H1 (cell line): ENCODE measurements around the gene IL36B.

Source experiments
- BRCA1 ChIP-seq: IDR thresholded peaks from 2 replicates; pipeline ENCODE4 v1.6.1; 2012; ENCODE audit warnings: low read depth, low read length, improper control_type of control experiment
- EZH2 ChIP-seq: fragments of 200-600 bp; sonication (generic); IDR thresholded peaks from 2 replicates; pipeline ENCODE4 v1.7.1; 2012; ENCODE audit warnings: low read depth, mild to moderate bottlenecking, moderate library complexity, low read length, inconsistent platforms; ENCODE audit not compliant: severe bottlenecking
- FOSL1 ChIP-seq: IDR thresholded peaks from 2 replicates; pipeline ENCODE4 v1.6.1; 2011; ENCODE audit warnings: mild to moderate bottlenecking, low read depth, low read length, moderate library complexity; ENCODE audit not compliant: insufficient read depth
- MAX ChIP-seq: IDR thresholded peaks from 2 replicates; pipeline ENCODE4 v1.6.1; 2012; ENCODE audit warnings: inconsistent platforms
- POLR2AphosphoS5 ChIP-seq: IDR thresholded peaks from 2 replicates; pipeline ENCODE4 v1.6.1; 2011; ENCODE audit warnings: low read depth, low read length
- SUZ12 ChIP-seq: fragments of 200-600 bp; sonication (generic); IDR thresholded peaks from 2 replicates; pipeline ENCODE4 v1.6.1; 2012; ENCODE audit warnings: mild to moderate bottlenecking, inconsistent platforms, low read length, moderate library complexity, mixed read lengths
- ZNF274 ChIP-seq: IDR thresholded peaks from 2 replicates; pipeline ENCODE4 v1.7.0; 2012; ENCODE audit warnings: low read length, borderline replicate concordance; ENCODE audit errors: extremely low read depth
- TF ChIP-seq, protein P1 (sequence below), 3 experiments: IDR thresholded peaks; 1 replicate in 2 of 3; 2 replicates in 1 of 3; pipeline versions ENCODE4 v1.5.1 to v1.6.1; 2011; ENCODE audit warnings: low read length in 3 of 3, mild to moderate bottlenecking in 3 of 3, inconsistent platforms in 2 of 3, low read depth in 1 of 3, moderate library complexity in 1 of 3; ENCODE audit not compliant: insufficient read depth in 1 of 3; ENCODE audit errors: control extremely low read depth in 1 of 3
- TF ChIP-seq, protein P2 (sequence below): IDR thresholded peaks from 2 replicates; pipeline ENCODE4 v1.6.1; 2011; ENCODE audit warnings: low read length, improper control_type of control experiment

DNA sequence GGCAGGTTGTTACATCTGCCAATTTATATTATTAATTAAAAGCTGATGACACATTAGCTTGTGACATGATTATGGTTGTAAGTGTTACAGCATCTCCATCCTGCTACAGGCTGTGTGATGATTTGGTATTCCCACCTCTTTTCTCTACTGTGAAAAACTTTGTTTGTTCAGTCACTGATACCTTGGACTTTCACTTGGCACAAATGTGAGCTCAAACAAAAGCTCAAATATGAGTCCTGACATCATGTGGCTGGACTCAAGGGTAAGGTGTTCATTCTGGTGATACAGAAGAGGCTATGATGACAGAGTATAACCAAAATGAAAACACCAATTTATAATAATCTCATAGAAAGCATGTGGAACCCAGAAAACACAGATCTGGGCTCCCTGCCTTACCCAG lies 58.8 kb downstream of the IL36B start:
- TF ChIP-seq, protein P1, sequence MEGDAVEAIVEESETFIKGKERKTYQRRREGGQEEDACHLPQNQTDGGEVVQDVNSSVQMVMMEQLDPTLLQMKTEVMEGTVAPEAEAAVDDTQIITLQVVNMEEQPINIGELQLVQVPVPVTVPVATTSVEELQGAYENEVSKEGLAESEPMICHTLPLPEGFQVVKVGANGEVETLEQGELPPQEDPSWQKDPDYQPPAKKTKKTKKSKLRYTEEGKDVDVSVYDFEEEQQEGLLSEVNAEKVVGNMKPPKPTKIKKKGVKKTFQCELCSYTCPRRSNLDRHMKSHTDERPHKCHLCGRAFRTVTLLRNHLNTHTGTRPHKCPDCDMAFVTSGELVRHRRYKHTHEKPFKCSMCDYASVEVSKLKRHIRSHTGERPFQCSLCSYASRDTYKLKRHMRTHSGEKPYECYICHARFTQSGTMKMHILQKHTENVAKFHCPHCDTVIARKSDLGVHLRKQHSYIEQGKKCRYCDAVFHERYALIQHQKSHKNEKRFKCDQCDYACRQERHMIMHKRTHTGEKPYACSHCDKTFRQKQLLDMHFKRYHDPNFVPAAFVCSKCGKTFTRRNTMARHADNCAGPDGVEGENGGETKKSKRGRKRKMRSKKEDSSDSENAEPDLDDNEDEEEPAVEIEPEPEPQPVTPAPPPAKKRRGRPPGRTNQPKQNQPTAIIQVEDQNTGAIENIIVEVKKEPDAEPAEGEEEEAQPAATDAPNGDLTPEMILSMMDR (IDR thresholded peaks at IDR 0.05; ENCODE audit: control extremely low read depth in 1 of 3, insufficient read depth in 1 of 3, low read depth in 1 of 3, low read length in 3 of 3): no peak
- TF ChIP-seq POLR2AphosphoS5 (no peak), MAX (no peak), BRCA1 (no peak), ZNF274 (no peak), EZH2 (no peak), SUZ12 (no peak), FOSL1 (no peak)
- TF ChIP-seq, protein P2, sequence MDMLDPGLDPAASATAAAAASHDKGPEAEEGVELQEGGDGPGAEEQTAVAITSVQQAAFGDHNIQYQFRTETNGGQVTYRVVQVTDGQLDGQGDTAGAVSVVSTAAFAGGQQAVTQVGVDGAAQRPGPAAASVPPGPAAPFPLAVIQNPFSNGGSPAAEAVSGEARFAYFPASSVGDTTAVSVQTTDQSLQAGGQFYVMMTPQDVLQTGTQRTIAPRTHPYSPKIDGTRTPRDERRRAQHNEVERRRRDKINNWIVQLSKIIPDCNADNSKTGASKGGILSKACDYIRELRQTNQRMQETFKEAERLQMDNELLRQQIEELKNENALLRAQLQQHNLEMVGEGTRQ: no peak
